Upper lobe of left lung (tissue), 6 donors: ENCODE measurements around the gene CD300LF. TPM values are rescaled to one million over a fixed set of nuclear protein-coding genes. Genes with fewer than 3 reads are reported as not detected.

Experiments
- ATAC-seq, 2 donors: fragments of 200-7000 bp; cut with Tn5 transposase; one replicate each; pipeline ENCODE4 v1.9.1; 2022; ENCODE audit warnings: mild to moderate bottlenecking in 2 of 2, moderate library complexity in 2 of 2; ENCODE audit not compliant: low FRiP score in 2 of 2
- DNase-seq, 2 donors: peaks; one replicate each; pipeline ENCODE4 v3.0.0-alpha.2; 2019 to 2020
- H3K27ac ChIP-seq, 4 donors: fragments of 200-600 bp; sonication (generic); one replicate each; pipeline ENCODE4 v1.5.1; 2016 to 2019
- H3K27me3 ChIP-seq, 4 donors: fragments of 200-600 bp; sonication (generic); one replicate each; pipeline ENCODE4 v1.5.1; 2017 to 2019
- H3K36me3 ChIP-seq, 4 donors: fragments of 200-600 bp; sonication (generic); one replicate each; pipeline ENCODE4 v1.5.1; 2016 to 2019
- H3K4me1 ChIP-seq, 4 donors: fragments of 200-600 bp; sonication (generic); one replicate each; pipeline ENCODE4 v1.5.1; 2018 to 2019
- H3K4me3 ChIP-seq, 4 donors: fragments of 200-600 bp; sonication (generic); one replicate each; pipeline ENCODE4 v1.5.1; 2017 to 2019; ENCODE audit warnings: mild to moderate bottlenecking in 2 of 4, moderate library complexity in 1 of 4
- H3K9me3 ChIP-seq, 4 donors: fragments of 200-600 bp; sonication (generic); one replicate each; pipeline ENCODE4 v1.5.1; 2018 to 2019
- CTCF ChIP-seq, 6 experiments: fragments of 450-650 bp in 4 of 6; fragments of 200-600 bp in 2 of 6; sonication (generic) in 2 of 6; IDR thresholded peaks; one replicate each; pipeline ENCODE4 v1.5.1; 2016 to 2019; ENCODE audit warnings: antibody characterized with exemption in 6 of 6
- EP300 ChIP-seq, 4 donors: sonication (generic); formaldehyde crosslinking; IDR thresholded peaks; one replicate each; pipeline ENCODE4 v1.5.1; 2017; ENCODE audit warnings: antibody characterized with exemption in 4 of 4, control low read depth in 2 of 4
- POLR2A ChIP-seq, 4 donors: fragments of 450-650 bp; IDR thresholded peaks; one replicate each; pipeline ENCODE4 v1.5.1; 2016 to 2017; ENCODE audit warnings: antibody characterized with exemption in 4 of 4, mild to moderate bottlenecking in 2 of 4
- POLR2AphosphoS5 ChIP-seq, 2 donors: sonication (generic); formaldehyde crosslinking; IDR thresholded peaks; one replicate each; pipeline ENCODE4 v1.5.1; 2017; ENCODE audit warnings: antibody characterized with exemption in 2 of 2
- WGBS, 2 donors: methylation state at CpG; one replicate each; pipeline ENCODE4 v1.1.5; 2017 to 2018; 5-methylcytosine and 5-hydroxymethylcytosine counted together
- total RNA-seq, 6 donors: library from RNA; depleted of rRNA in 4 of 6; stranded (reverse); fragments of >200 nt in 4 of 6; gene quantifications; one replicate each; pipeline versions ENCODE4 v1.1.0 to v1.2.1, GENCODE V29; 2016 to 2021
- donor health status: DM: no; HTN: no; CAD: no; lungs with moderate emphysema.
- donor health status: DM: no; HTN: yes; CAD: no; lungs with severe emphysema.

The CD300LF gene
- total RNA-seq, 6 donors from 2014 or later, result 14.5 to 70.2 (median 33.4) TPM

GRCh38 chr17:74738051-74738996, 25.6 kb upstream of the CD300LF start:
- WGBS, 2 donors, result 33 to 57% methylated on average over 3 to 12 of the region's 16 CpGs
- Histone ChIP-seq H3K36me3 (no peaks in the 10 kb centered on the region), H3K4me1 (peaks cover 45 to 71% (median 48%) of the 10 kb centered on the region in 4 donors), H3K9me3 (no peaks in the 10 kb centered on the region), H3K27me3 (peaks cover 0 to 12% (median 2%) of the 10 kb centered on the region in 4 donors), H3K4me3 (peak overlapping the region in 3 of 4 donors; percentile 41 to 51 (median 48)), H3K27ac (peak overlapping the region; percentile 40 to 81 (median 76))
- ATAC-seq (peak; percentile 19 to 56), DNase-seq (peak in 1 of 2 donors; percentile 55)
- TF ChIP-seq POLR2A (IDR thresholded peaks at IDR 0.05) (no peak), POLR2AphosphoS5 (IDR thresholded peaks at IDR 0.05) (peak in 1 of 2 donors; percentile 19)

GRCh38 chr17:74737299-74738050, 24.8 kb upstream of the CD300LF start:
- ATAC-seq (peak in 1 of 2 donors; percentile 40), DNase-seq (peak in 1 of 2 donors; percentile 87)
- no peaks in the 10 kb centered on the region for H3K9me3 ChIP-seq
- 2 to 5% methylated on average over 14 to 24 of the region's 38 CpGs for WGBS, 2 donors
- H3K36me3 ChIP-seq, result no peaks in the 10 kb centered on the region
- H3K4me3 ChIP-seq, result peak overlapping the region; percentile 18 to 51 (median 44)
- H3K4me1 ChIP-seq, result peaks cover 37 to 63% (median 41%) of the 10 kb centered on the region in 4 donors
- no peak for TF ChIP-seq POLR2AphosphoS5 (IDR thresholded peaks at IDR 0.05)
- peak in 5 of 6 experiments; percentile 21 to 54 (median 46) for TF ChIP-seq CTCF (IDR thresholded peaks at IDR 0.05)
- H3K27ac ChIP-seq, result peak overlapping the region; percentile 38 to 81 (median 76)
- H3K27me3 ChIP-seq, result peaks cover 0 to 12% (median 2%) of the 10 kb centered on the region in 4 donors

- TF ChIP-seq CTCF (IDR thresholded peaks at IDR 0.05), result peak; percentile 31 to 87 (median 54)
- no peak for TF ChIP-seq EP300 (IDR thresholded peaks at IDR 0.05)
- H3K9me3 ChIP-seq, result no peaks in the 10 kb centered on the region
- H3K27me3 ChIP-seq, result peaks cover 0 to 12% (median 2%) of the 10 kb centered on the region in 4 donors
- peak within 1 kb of the TSS; percentile 18 to 51 (median 44) for H3K4me3 ChIP-seq
- 0 to 4% methylated on average over 5 to 18 of the region's 67 CpGs for WGBS, 2 donors
- peak within 1 kb of the TSS; percentile 38 to 81 (median 76) for H3K27ac ChIP-seq
- H3K36me3 ChIP-seq, result no peaks in the 10 kb centered on the region
- peak; percentile 69 to 93 for DNase-seq
- peaks cover 31 to 55% (median 33%) of the 10 kb centered on the region in 4 donors for H3K4me1 ChIP-seq
- ATAC-seq, result peak; percentile 31 to 67
These were observed 24.0 kb upstream of the CD300LF start, which contains the start of gene RAB37 for GRCh38 chr17:74736513-74737298. TSS of gene RAB37 (plus strand) at chr17:74737256. CDS start at chr17:74737273, 17 bp downstream.

- Histone ChIP-seq H3K4me1 (peaks cover 29 to 45% (median 35%) of the 10 kb centered on the region in 4 donors), H3K4me3 (no peak overlapping the region), H3K9me3 (no peaks in the 10 kb centered on the region), H3K27ac (no peak overlapping the region), H3K27me3 (peaks cover 0 to 12% (median 2%) of the 10 kb centered on the region in 4 donors), H3K36me3 (no peaks in the 10 kb centered on the region)
- DNase-seq (no peak), ATAC-seq (no peak)
- TF ChIP-seq CTCF (IDR thresholded peaks at IDR 0.05) (no peak), POLR2AphosphoS5 (IDR thresholded peaks at IDR 0.05) (no peak), EP300 (IDR thresholded peaks at IDR 0.05) (no peak), POLR2A (IDR thresholded peaks at IDR 0.05) (no peak)
- 91 to 95% methylated on average over 3 of the region's 3 CpGs for WGBS, 2 donors
These were observed 21.5 kb upstream of the CD300LF start for GRCh38 chr17:74734256-74734655.
